Vagina (tissue), 2 donors: ENCODE measurements around the gene ACKR4. TPM values are rescaled to one million over a fixed set of nuclear protein-coding genes. Genes with fewer than 3 reads are reported as not detected.
"Not testable (repeated sequence)": the region's sequence is repeated elsewhere in the genome, so short reads cannot be mapped to it uniquely, and the experiment has no call there.

ENCODE experiments used
- DNase-seq, 2 donors: peaks; one replicate each; pipeline ENCODE4 v3.0.0-alpha.2; 2017; ENCODE audit errors: extremely low spot score in 2 of 2
- H3K27ac ChIP-seq: fragments of 200-600 bp; sonication (generic); one replicate; pipeline ENCODE4 v1.5.1; 2019
- H3K27me3 ChIP-seq: fragments of 200-600 bp; sonication (generic); one replicate; pipeline ENCODE4 v1.5.1; 2019
- H3K36me3 ChIP-seq, 2 donors: fragments of 200-600 bp; sonication (generic); one replicate each; pipeline ENCODE4 v1.5.1; 2017 to 2019
- H3K4me1 ChIP-seq: fragments of 200-600 bp; sonication (generic); one replicate; pipeline ENCODE4 v1.5.1; 2019
- H3K4me3 ChIP-seq, 2 donors: fragments of 200-600 bp; sonication (generic); 1 replicate in 1 of 2; 2 replicates in 1 of 2; pipeline ENCODE4 v1.5.1; 2016 to 2019
- H3K9me3 ChIP-seq: fragments of 200-600 bp; sonication (generic); one replicate; pipeline ENCODE4 v1.5.1; 2019
- POLR2A ChIP-seq, 2 donors: fragments of 450-650 bp; IDR thresholded peaks; one replicate each; pipeline ENCODE4 v1.6.1; 2017; ENCODE audit warnings: antibody characterized with exemption in 2 of 2, mild to moderate bottlenecking in 2 of 2, moderate library complexity in 2 of 2
- POLR2AphosphoS5 ChIP-seq, 2 donors: sonication (generic); formaldehyde crosslinking; IDR thresholded peaks; one replicate each; pipeline ENCODE4 v1.9.0; 2017; ENCODE audit warnings: antibody characterized with exemption in 2 of 2, mild to moderate bottlenecking in 2 of 2, low read depth in 1 of 2; ENCODE audit not compliant: insufficient read depth in 1 of 2
- intact Hi-C: fragments of 100-400 bp; cut with DNase I; formaldehyde crosslinking; loops from one replicate; pipeline ENCODE4 v1.15.1; 2023
- total RNA-seq: library from RNA; depleted of rRNA; stranded (reverse); fragments of >200 nt; gene quantifications from one replicate; pipeline ENCODE4 v1.2.3, GENCODE V29; 2016
- TF ChIP-seq, protein P1 (sequence below), 3 experiments: fragments of 450-650 bp in 2 of 3; fragments of 200-600 bp in 1 of 3; sonication (generic) in 1 of 3; IDR thresholded peaks; one replicate each; pipeline ENCODE4 v1.5.1; 2017 to 2019; ENCODE audit warnings: antibody characterized with exemption in 3 of 3, mild to moderate bottlenecking in 2 of 3, moderate library complexity in 2 of 3

ACKR4 gene
- total RNA-seq, 1 donor from 2014 or later: not detected

DNA sequence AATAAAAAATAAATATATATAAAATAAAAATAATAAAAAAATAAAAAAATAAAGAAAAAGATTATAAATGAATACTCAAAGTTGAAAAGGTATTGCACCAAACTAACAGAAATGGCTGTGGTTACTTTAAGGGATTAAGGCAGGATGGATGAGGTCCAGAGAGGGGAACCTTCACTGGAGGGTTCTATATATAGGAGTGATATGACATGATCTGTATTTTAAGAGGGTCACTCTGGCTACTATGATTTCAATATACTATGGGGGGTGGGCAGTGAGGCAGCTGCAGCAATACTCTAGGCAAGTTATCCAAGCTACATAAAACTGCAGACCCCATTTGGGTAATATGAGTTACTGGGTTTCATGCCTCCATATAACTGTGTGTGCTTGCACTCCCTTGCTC, 38.0 kb downstream of the ACKR4 start:
- TF ChIP-seq POLR2AphosphoS5 (IDR thresholded peaks at IDR 0.05; ENCODE audit: insufficient read depth in 1 of 2, low read depth in 1 of 2): no peak
- TF ChIP-seq, protein P1, sequence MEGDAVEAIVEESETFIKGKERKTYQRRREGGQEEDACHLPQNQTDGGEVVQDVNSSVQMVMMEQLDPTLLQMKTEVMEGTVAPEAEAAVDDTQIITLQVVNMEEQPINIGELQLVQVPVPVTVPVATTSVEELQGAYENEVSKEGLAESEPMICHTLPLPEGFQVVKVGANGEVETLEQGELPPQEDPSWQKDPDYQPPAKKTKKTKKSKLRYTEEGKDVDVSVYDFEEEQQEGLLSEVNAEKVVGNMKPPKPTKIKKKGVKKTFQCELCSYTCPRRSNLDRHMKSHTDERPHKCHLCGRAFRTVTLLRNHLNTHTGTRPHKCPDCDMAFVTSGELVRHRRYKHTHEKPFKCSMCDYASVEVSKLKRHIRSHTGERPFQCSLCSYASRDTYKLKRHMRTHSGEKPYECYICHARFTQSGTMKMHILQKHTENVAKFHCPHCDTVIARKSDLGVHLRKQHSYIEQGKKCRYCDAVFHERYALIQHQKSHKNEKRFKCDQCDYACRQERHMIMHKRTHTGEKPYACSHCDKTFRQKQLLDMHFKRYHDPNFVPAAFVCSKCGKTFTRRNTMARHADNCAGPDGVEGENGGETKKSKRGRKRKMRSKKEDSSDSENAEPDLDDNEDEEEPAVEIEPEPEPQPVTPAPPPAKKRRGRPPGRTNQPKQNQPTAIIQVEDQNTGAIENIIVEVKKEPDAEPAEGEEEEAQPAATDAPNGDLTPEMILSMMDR (IDR thresholded peaks at IDR 0.05): no peak
- no peak for TF ChIP-seq POLR2A (IDR thresholded peaks at IDR 0.05)
- Histone ChIP-seq H3K27me3 (no peaks in the 10 kb centered on the region), H3K9me3 (no peaks in the 10 kb centered on the region), H3K4me1 (peaks cover 5% of the 10 kb centered on the region), H3K27ac (no peak overlapping the region), H3K4me3 (no peak overlapping the region), H3K36me3 (peaks cover 0 to 17% of the 10 kb centered on the region in 2 donors)
- intact Hi-C loops: no loop called here
- no peak for DNase-seq

DNA sequence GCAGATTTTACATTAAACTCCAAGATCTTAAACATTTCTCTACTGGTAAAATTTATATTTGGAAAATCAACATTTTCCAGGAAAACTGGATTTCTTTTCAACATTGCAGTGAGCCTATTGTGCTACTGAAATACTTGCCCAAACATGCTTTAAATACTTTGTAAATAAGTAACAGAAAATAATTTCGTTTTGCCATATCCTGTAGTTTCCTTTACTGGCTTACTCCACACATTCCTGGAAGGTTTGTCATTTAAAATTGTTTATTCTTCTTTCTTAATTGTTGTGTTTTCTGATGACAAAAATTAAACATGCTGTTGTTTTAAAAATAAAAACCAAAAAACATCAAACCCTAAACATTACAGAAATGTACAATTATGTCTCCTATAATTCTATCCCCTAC, 40.5 kb downstream of the ACKR4 start:
- no peak for TF ChIP-seq POLR2A (IDR thresholded peaks at IDR 0.05)
- TF ChIP-seq, protein P1 (IDR thresholded peaks at IDR 0.05): no peak
- TF ChIP-seq POLR2AphosphoS5 (IDR thresholded peaks at IDR 0.05; ENCODE audit: insufficient read depth in 1 of 2, low read depth in 1 of 2): no peak
- intact Hi-C loops: no loop called here
- peaks cover 5% of the 10 kb centered on the region for H3K4me1 ChIP-seq
- H3K9me3 ChIP-seq: no peaks in the 10 kb centered on the region
- peaks cover 0 to 17% of the 10 kb centered on the region in 2 donors for H3K36me3 ChIP-seq
- no peak overlapping the region for H3K4me3 ChIP-seq
- H3K27ac ChIP-seq: no peak overlapping the region
- no peak for DNase-seq
- H3K27me3 ChIP-seq: no peaks in the 10 kb centered on the region

DNA sequence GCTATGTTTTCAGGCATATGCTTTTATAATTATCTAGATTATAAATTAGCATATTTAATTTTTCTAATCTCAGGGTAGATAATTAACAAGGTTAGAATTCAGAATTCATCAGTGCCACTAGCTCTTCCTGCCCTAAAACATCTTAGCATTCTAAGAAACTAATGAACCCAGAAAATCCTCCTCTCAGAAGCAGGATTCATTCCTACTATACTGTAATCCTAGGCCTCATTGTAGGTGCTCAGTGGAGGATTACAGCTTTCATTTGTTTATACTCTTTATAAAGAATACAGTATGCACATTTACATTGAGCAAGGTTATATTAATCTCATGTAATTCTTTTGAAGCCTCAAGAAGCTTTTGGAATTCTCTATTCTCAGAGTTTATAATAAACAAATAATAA, 41.6 kb downstream of the ACKR4 start:
- Histone ChIP-seq H3K27me3 (no peaks in the 10 kb centered on the region), H3K4me1 (peaks cover 5% of the 10 kb centered on the region), H3K9me3 (no peaks in the 10 kb centered on the region), H3K36me3 (peaks cover 0 to 17% of the 10 kb centered on the region in 2 donors), H3K27ac (no peak overlapping the region), H3K4me3 (no peak overlapping the region)
- DNase-seq: no peak
- intact Hi-C loops: no loop called here
- TF ChIP-seq POLR2AphosphoS5 (IDR thresholded peaks at IDR 0.05; ENCODE audit: insufficient read depth in 1 of 2, low read depth in 1 of 2) (no peak), POLR2A (IDR thresholded peaks at IDR 0.05) (no peak)
- TF ChIP-seq, protein P1 (IDR thresholded peaks at IDR 0.05): no peak

DNA sequence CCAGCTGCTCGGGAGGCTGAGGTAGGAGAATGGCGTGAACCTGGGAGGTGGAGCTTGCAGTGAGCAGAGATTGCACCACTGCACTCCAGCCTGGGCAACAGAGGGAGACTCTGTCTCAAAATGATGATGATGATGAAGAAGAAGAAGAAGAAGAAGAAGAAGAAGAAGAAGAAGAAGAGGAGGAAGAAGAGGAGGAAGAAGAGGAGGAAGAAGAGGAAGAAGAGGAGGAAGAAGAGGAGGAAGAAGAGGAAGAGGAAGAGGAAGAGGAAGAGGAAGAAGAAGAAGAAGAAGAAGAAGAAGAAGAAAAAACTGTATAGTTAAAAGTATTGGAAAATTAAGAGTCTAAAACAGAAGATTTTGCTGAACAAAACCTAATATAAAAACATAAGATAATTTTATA, 44.4 kb downstream of the ACKR4 start:
- H3K27ac ChIP-seq, H3K4me3 ChIP-seq, H3K4me1 ChIP-seq, H3K27me3 ChIP-seq, DNase-seq, H3K9me3 ChIP-seq: not testable (repeated sequence)
- H3K36me3 ChIP-seq: peaks cover 0 to 12% of the 10 kb centered on the region in 2 donors
- intact Hi-C loops: loop anchor here (5.0 kb wide), 1 partner anchor 104 kb away; no protein-coding TSS in a partner anchor

DNA sequence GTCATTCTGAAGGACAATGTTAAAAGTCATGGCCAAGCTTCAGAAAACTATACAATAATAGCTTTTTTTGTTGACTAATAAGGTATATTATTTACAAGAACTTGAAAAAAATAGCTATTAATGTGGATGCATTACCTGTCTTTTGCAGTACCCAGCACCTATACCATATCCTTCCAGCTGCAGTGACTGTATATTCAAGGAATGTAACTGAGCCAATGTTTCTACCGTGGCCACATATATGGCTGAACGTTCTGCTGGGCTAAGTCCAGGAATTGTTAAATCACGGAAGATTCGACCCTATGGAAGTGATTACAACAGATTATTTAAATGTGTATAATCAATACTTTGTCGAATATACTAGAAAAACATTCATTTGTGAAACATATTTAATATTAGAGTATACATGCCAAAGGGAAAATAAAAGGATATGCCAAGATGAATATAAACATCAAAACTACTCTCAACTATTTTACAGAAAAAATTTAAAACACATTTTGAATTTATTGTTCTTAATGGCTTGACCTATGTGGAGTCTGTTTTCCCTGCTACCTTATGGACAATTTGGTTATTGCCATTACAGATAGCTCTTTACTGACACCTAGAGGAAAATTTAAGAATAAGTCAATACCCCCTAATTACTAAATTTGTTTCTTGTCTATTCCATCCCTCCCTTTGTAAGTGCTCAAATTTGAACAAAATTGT, 44.9 kb downstream of the ACKR4 start:
- Histone ChIP-seq H3K36me3 (peaks cover 0 to 6% of the 10 kb centered on the region in 2 donors), H3K27ac (no peak overlapping the region), H3K27me3 (no peaks in the 10 kb centered on the region), H3K9me3 (no peaks in the 10 kb centered on the region), H3K4me1 (peaks cover 5% of the 10 kb centered on the region), H3K4me3 (no peak overlapping the region)
- TF ChIP-seq POLR2A (IDR thresholded peaks at IDR 0.05) (no peak), POLR2AphosphoS5 (IDR thresholded peaks at IDR 0.05; ENCODE audit: insufficient read depth in 1 of 2, low read depth in 1 of 2) (peak in 1 of 2 donors; percentile 21)
- TF ChIP-seq, protein P1 (IDR thresholded peaks at IDR 0.05): peak; percentile 73 to 78 (median 74)
- intact Hi-C loops: loop anchor here (5.0 kb wide), 1 partner anchor 105 kb away; no protein-coding TSS in a partner anchor
- DNase-seq: no peak
